Tibial nerve (tissue), 4 donors: ENCODE measurements around the gene DNAH10. TPM values are rescaled to one million over a fixed set of nuclear protein-coding genes. Genes with fewer than 3 reads are reported as not detected.
"Not testable (repeated sequence)": the region's sequence is repeated elsewhere in the genome, so short reads cannot be mapped to it uniquely, and the experiment has no call there.

Experiments used
- DNase-seq, 2 donors: peaks; one replicate each; pipeline ENCODE4 v3.0.0-alpha.2; 2019; ENCODE audit warnings: low spot score in 2 of 2
- H3K27ac ChIP-seq, 4 donors: fragments of 200-600 bp; sonication (generic) in 3 of 4; one replicate each; pipeline ENCODE4 v1.5.1; 2017 to 2019; ENCODE audit warnings: mild to moderate bottlenecking in 1 of 4
- H3K27me3 ChIP-seq, 2 donors: fragments of 200-600 bp; sonication (generic) in 1 of 2; one replicate each; pipeline versions ENCODE4 v1.5.1 to v1.6.0; 2017 to 2019
- H3K36me3 ChIP-seq, 3 donors: fragments of 200-600 bp; sonication (generic); one replicate each; pipeline ENCODE4 v1.5.1; 2018 to 2019
- H3K4me1 ChIP-seq, 4 donors: fragments of 200-600 bp; sonication (generic) in 3 of 4; one replicate each; pipeline ENCODE4 v1.5.1; 2017 to 2019
- H3K4me3 ChIP-seq, 4 donors: fragments of 200-600 bp; sonication (generic) in 3 of 4; one replicate each; pipeline ENCODE4 v1.5.1; 2017 to 2019; ENCODE audit warnings: mild to moderate bottlenecking in 1 of 4, moderate library complexity in 1 of 4
- H3K9me3 ChIP-seq, 4 donors: fragments of 200-600 bp; sonication (generic) in 3 of 4; one replicate each; pipeline ENCODE4 v1.5.1; 2017 to 2019
- CTCF ChIP-seq, 5 experiments: fragments of 200-600 bp in 3 of 5; fragments of 450-650 bp in 2 of 5; sonication (generic) in 3 of 5; IDR thresholded peaks; one replicate each; pipeline ENCODE4 v1.5.1; 2016 to 2019; ENCODE audit warnings: antibody characterized with exemption in 5 of 5, mild to moderate bottlenecking in 3 of 5, moderate library complexity in 2 of 5
- EP300 ChIP-seq, 2 donors: sonication (generic); formaldehyde crosslinking; IDR thresholded peaks; one replicate each; pipeline ENCODE4 v1.6.1; 2017; ENCODE audit warnings: antibody characterized with exemption in 2 of 2, mild to moderate bottlenecking in 1 of 2
- POLR2A ChIP-seq, 2 donors: fragments of 450-650 bp; IDR thresholded peaks; one replicate each; pipeline ENCODE4 v1.6.1; 2017; ENCODE audit warnings: antibody characterized with exemption in 2 of 2, mild to moderate bottlenecking in 2 of 2, moderate library complexity in 2 of 2
- WGBS, 2 donors: methylation state at CpG; one replicate each; pipeline ENCODE4 v1.1.5; 2018; 5-methylcytosine and 5-hydroxymethylcytosine counted together
- total RNA-seq, 4 donors: library from RNA; depleted of rRNA; stranded (reverse); fragments of >200 nt; gene quantifications; one replicate each; pipeline ENCODE4 v1.1.0, GENCODE V29; 2016

Gene DNAH10
- total RNA-seq, 4 donors from 2014 or later: 3.1 TPM; not detected in 3

DNA sequence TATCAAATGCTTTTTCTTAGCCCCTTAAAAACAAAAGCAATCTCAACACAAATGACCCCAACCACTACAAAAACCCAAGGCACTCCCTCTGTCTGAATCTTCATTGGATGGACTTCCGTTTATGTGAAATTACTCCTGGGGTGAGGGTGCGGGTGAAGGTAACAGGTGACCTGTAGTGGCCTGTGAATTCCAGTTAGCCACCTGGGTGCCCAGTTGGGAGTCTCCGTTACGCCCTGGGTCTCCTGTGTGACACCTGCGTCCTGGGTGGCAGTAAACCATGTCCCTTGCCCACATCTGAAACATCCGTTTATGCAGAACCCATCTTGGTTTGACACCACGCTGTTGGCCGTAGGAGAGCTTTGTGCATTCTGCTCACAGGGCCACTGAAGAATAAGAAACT, 148.0 kb downstream of the DNAH10 start:
- H3K27ac ChIP-seq: no peak overlapping the region
- no peak overlapping the region for H3K4me3 ChIP-seq
- WGBS, 2 donors: 93 to 94% methylated on average over 8 of the region's 8 CpGs
- H3K27me3 ChIP-seq: no peaks in the 10 kb centered on the region
- DNase-seq: no peak
- TF ChIP-seq EP300 (IDR thresholded peaks at IDR 0.05): no peak
- no peaks in the 10 kb centered on the region for H3K9me3 ChIP-seq
- no peaks in the 10 kb centered on the region for H3K36me3 ChIP-seq
- H3K4me1 ChIP-seq: peaks cover 0 to 3% (median under 1%) of the 10 kb centered on the region in 4 donors

DNA sequence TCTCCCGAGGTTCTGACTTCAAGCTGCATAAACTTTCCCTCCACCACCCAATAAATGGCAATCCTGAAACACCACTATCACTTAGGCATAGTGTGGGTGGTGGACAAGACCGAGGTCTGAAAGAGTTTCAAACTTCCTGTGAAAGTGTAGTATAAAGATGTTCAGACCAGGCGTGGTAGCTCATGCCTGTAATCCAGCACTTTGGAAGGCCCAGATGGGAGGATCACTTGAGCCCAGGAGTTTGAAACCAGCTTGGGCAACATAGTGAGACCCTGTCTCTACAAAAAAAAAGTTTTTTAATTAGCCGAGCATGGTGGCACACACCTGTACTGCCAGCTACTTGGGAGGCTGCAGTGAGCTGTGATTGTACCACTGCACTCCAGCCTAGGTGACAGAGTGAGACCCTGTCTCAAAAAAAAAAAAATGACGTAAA, 148.7 kb downstream of the DNAH10 start:
- no peaks in the 10 kb centered on the region for H3K9me3 ChIP-seq

DNA sequence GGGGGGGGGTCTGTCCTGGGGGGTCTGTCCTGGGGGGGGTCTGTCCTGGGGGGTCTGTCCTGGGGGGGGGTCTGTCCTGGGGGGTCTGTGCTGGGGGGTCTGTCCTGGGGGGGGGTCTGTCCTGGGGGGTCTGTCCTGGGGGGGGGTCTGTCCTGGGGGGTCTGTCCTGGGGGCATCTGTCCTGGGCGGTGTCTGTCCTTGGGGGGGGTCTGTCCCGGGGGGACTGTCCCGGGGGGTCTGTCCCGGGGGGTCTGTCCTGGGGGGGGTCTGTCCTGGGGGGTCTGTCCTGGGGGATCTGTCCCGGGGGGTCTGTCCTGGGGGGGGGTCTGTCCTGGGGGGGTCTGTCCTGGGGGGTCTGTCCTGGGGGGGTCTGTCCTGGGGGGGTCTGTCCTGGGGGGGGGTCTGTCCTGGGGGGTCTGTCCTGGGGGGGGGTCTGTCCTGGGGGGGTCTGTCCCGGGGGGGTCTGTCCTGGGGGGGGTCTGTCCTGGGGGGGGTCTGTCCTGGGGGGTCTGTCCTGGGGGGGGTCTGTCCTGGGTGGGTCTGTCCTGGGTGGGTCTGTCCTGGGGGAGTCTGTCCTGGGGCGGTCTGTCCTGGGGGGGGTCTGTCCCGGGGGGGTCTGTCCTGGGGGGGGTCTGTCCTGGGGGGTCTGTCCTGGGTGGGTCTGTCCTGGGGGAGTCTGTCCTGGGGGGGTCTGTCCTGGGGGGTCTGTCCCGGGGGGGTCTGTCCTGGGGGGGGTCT, 149.7 kb downstream of the DNAH10 start:
- H3K4me3 ChIP-seq, H3K4me1 ChIP-seq, H3K36me3 ChIP-seq, H3K27ac ChIP-seq, H3K27me3 ChIP-seq, H3K9me3 ChIP-seq, DNase-seq: not testable (repeated sequence)
- no CpG with 5 or more reads among the region's 9 CpGs for WGBS, 2 donors

More for the DNA sequence above, 148.7 kb downstream of the DNAH10 start:
- H3K4me3 ChIP-seq: no peak overlapping the region
- H3K27me3 ChIP-seq: no peaks in the 10 kb centered on the region
- no peak overlapping the region for H3K27ac ChIP-seq
- TF ChIP-seq POLR2A (IDR thresholded peaks at IDR 0.05): no peak
- no peak for TF ChIP-seq CTCF (IDR thresholded peaks at IDR 0.05)
- no peak for TF ChIP-seq EP300 (IDR thresholded peaks at IDR 0.05)
- peaks cover 0 to 3% (median 0%) of the 10 kb centered on the region in 4 donors for H3K4me1 ChIP-seq
- WGBS, 2 donors: 64 to 67% methylated on average over 5 of the region's 5 CpGs
- no peaks in the 10 kb centered on the region for H3K36me3 ChIP-seq
- DNase-seq: no peak

- DNase-seq: no peak
- no peaks in the 10 kb centered on the region for H3K27me3 ChIP-seq
- no peaks in the 10 kb centered on the region for H3K9me3 ChIP-seq
- no peak overlapping the region for H3K27ac ChIP-seq
- no peaks in the 10 kb centered on the region for H3K36me3 ChIP-seq
- no peak overlapping the region for H3K4me3 ChIP-seq
- H3K4me1 ChIP-seq: no peaks in the 10 kb centered on the region
- no peak for TF ChIP-seq POLR2A (IDR thresholded peaks at IDR 0.05)
- no peak for TF ChIP-seq CTCF (IDR thresholded peaks at IDR 0.05)
- TF ChIP-seq EP300 (IDR thresholded peaks at IDR 0.05): no peak
- WGBS, 2 donors: 74 to 75% methylated on average over 24 to 25 of the region's 25 CpGs
These were observed 150.6 kb downstream of the DNAH10 start for GRCh38 chr12:123912415-123913380.

DNA sequence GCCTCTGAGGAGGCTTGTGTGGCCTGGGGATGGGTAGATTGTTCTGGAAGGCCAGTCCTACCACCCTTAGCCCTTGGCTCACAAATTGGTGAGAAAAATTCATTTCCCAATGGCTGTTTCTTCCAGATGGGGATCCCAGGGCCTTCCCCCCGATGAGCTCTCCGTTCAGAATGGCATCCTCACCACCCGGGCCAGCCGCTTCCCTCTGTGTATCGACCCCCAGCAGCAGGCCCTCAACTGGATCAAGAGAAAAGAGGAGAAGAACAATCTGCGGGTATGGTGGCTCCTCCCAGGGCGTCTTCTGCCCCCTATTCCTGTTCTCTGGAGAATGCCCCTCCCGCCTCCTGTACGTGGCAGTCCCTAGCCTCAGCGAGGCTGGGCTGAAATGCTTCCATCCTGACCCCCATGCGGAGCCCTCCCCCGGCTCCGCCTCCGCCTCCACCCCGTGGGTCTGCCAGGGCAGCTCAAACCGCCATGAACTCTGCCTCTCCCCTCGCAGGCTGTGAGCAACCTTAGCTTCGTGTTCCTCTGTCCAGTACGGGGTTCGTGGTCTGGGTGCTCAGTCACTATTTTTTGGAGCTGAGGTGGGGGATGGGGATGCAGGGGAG, 152.7 kb downstream of the DNAH10 start:
- Histone ChIP-seq H3K36me3 (no peaks in the 10 kb centered on the region), H3K9me3 (no peaks in the 10 kb centered on the region), H3K4me1 (no peaks in the 10 kb centered on the region), H3K27me3 (no peaks in the 10 kb centered on the region), H3K4me3 (no peak overlapping the region), H3K27ac (no peak overlapping the region)
- 50 to 52% methylated on average over 14 to 20 of the region's 20 CpGs for WGBS, 2 donors
- no peak for TF ChIP-seq EP300 (IDR thresholded peaks at IDR 0.05)
- TF ChIP-seq POLR2A (IDR thresholded peaks at IDR 0.05): no peak
- no peak for TF ChIP-seq CTCF (IDR thresholded peaks at IDR 0.05)
- no peak for DNase-seq
